ENCODE results near the gene DPP6. TPM values are rescaled to one million over a fixed set of nuclear protein-coding genes. Genes with fewer than 3 reads are reported as not detected.
A peak's percentile ranks its signal among the peaks of the same experiment; 100 is the strongest.

DPP6 gene
- total and polyA plus RNA-seq, 9 of the 15 experiments (the other 6 are each of a cell fraction or from before 2014, with no cell fraction given) = not detected

- ATAC-seq (no peak), FAIRE-seq (no peak), DNase-seq (ENCODE audit: extremely low read depth in 1 of 4, low spot score in 3 of 4) (no peak)
- in situ Hi-C loops (cut with MboI) (no loop called here), intact Hi-C loops (cut with micrococcal nuclease) (no loop called here)
- Histone ChIP-seq H3K36me3 (ENCODE audit: control insufficient read depth, insufficient read depth, low read length) (no peaks in the 10 kb centered on the region), H3K4me1 (replicated peaks in 1 of 2; ENCODE audit: control insufficient read depth in 2 of 2, insufficient read depth in 2 of 2, low read length in 2 of 2) (peaks cover 0 to 3% of the 10 kb centered on the region in 2 experiments; a peak in 1 of 5 replicates), H3K9me1 (ENCODE audit: control insufficient read depth, insufficient read depth, low read length) (no peaks in the 10 kb centered on the region), H3K79me2 (ENCODE audit: control insufficient read depth, insufficient read depth, low read length) (no peaks in the 10 kb centered on the region), H3K9me3 (replicated peaks; ENCODE audit: control insufficient read depth, insufficient read depth, low read depth, low read length) (no peaks in the 10 kb centered on the region; the same call in 1 of the 2 replicates), H3K27me3 (ENCODE audit: control insufficient read depth in 2 of 2, insufficient read depth in 2 of 2, low read length in 2 of 2) (peaks cover 21 to 64% of the 10 kb centered on the region in 2 experiments; a peak in 4 of 5 replicates), H4K20me1 (replicated peaks; ENCODE audit: control insufficient read depth, insufficient read depth, low read length) (no peaks in the 10 kb centered on the region), H3K4me2 (ENCODE audit: insufficient read depth, low read length) (no peak overlapping the region), H3K27ac (ENCODE audit: extremely low read depth, low read depth, low read length) (no peak overlapping the region), H3K4me3 (no peak overlapping the region), H2AFZ (ENCODE audit: low read depth, low read length) (no peak overlapping the region), H3K9ac (ENCODE audit: insufficient read depth in 1 of 2, low read depth in 2 of 2, low read length in 2 of 2) (no peak overlapping the region)
- CTCF ChIA-PET (ENCODE audit: low intra/inter-chr PET ratio) = no interaction called here
- no TSS peak for BruUV-seq (replicated peaks)
- TF ChIP-seq U2AF1 (optimal IDR thresholded peaks at IDR 0.05; ENCODE audit: low read depth, low read length) (no peak), NFIC (IDR thresholded peaks at IDR 0.05) (peak; percentile 38)
- POLR2A ChIA-PET = interaction anchor here (0.5 kb wide), 1 partner anchor 88 kb away, joined by 3 read pairs; no protein-coding TSS in a partner anchor
- WGBS (ENCODE audit: insufficient coverage, low coverage, missing lambda C conversion rate) = under 1% methylated on average over 9 of the region's 9 CpGs
Measured at GRCh38 chr7:154767821-154768415, 715.7 kb downstream of the DPP6 start.

- ATAC-seq (no peak), FAIRE-seq (no peak), DNase-seq (ENCODE audit: extremely low read depth in 1 of 4, low spot score in 3 of 4) (no peak)
- TF ChIP-seq SP1 (CRISPR knock-in tag; IDR thresholded peaks at IDR 0.05) (no peak), ARNT (IDR thresholded peaks at IDR 0.05) (no peak), TEAD2 (tag; IDR thresholded peaks at IDR 0.05) (no peak), POU5F1 (IDR thresholded peaks at IDR 0.05; ENCODE audit: borderline replicate concordance, low read depth, low read length, partially characterized antibody) (no peak), CEBPZ (IDR thresholded peaks at IDR 0.05; ENCODE audit: borderline replicate concordance, low read depth, low read length) (no peak), SIN3B (IDR thresholded peaks at IDR 0.05; ENCODE audit: low read depth) (no peak), NR0B1 (IDR thresholded peaks at IDR 0.05; ENCODE audit: partially characterized antibody) (no peak), MCM3 (IDR thresholded peaks at IDR 0.05) (no peak), ESRRB (CRISPR knock-in tag; IDR thresholded peaks at IDR 0.05; ENCODE audit: borderline replicate concordance) (no peak)
- intact Hi-C loops (cut with micrococcal nuclease) = no loop called here
- ChIA-PET POLR2A (interaction anchor here (0.5 to 1.2 kb wide), 2 partner anchors 58 to 340 kb away, joined by 3 to 4 read pairs; no protein-coding TSS in a partner anchor), CTCF (ENCODE audit: low intra/inter-chr PET ratio) (no interaction called here)
- no peaks in the 10 kb centered on the region for H3K9me1 ChIP-seq (ENCODE audit: control insufficient read depth, insufficient read depth, low read length)
- no peak overlapping the region for H3K4me2 ChIP-seq (ENCODE audit: insufficient read depth, low read length)
- H3K27me3 ChIP-seq (ENCODE audit: control insufficient read depth in 2 of 2, insufficient read depth in 2 of 2, low read length in 2 of 2) = peaks cover 16 to 55% of the 10 kb centered on the region in 2 experiments; a peak in 4 of 5 replicates
- H3K9ac ChIP-seq (ENCODE audit: insufficient read depth in 1 of 2, low read depth in 2 of 2, low read length in 2 of 2) = no peak overlapping the region
- H4K20me1 ChIP-seq (replicated peaks; ENCODE audit: control insufficient read depth, insufficient read depth, low read length) = no peaks in the 10 kb centered on the region
- no peaks in the 10 kb centered on the region for H3K36me3 ChIP-seq (ENCODE audit: control insufficient read depth, insufficient read depth, low read length)
- no TSS peak for BruUV-seq (replicated peaks)
- in situ Hi-C loops (cut with MboI) = no loop called here
- H2AFZ ChIP-seq (ENCODE audit: low read depth, low read length) = no peak overlapping the region
- no peak overlapping the region for H3K4me3 ChIP-seq
- no peaks in the 10 kb centered on the region for H3K79me2 ChIP-seq (ENCODE audit: control insufficient read depth, insufficient read depth, low read length)
- no peak overlapping the region for H3K27ac ChIP-seq (ENCODE audit: extremely low read depth, low read depth, low read length)
- 0% methylated on average over 4 of the region's 4 CpGs for WGBS (ENCODE audit: insufficient coverage, low coverage, missing lambda C conversion rate)
- H3K4me1 ChIP-seq (replicated peaks in 1 of 2; ENCODE audit: control insufficient read depth in 2 of 2, insufficient read depth in 2 of 2, low read length in 2 of 2) = peaks cover 0 to 3% of the 10 kb centered on the region in 2 experiments; a peak in 1 of 5 replicates
- H3K9me3 ChIP-seq (replicated peaks; ENCODE audit: control insufficient read depth, insufficient read depth, low read depth, low read length) = no peaks in the 10 kb centered on the region; the same call in 1 of the 2 replicates
Measured at GRCh38 chr7:154769001-154769400, 716.8 kb downstream of the DPP6 start.
